Natural killer cell (primary cell): ENCODE results near the gene APOE. TPM values are rescaled to one million over a fixed set of nuclear protein-coding genes. Genes with fewer than 3 reads are reported as not detected.

Source experiments
- ATAC-seq, 3 donors: fragments of 150-1000 bp in 2 of 3; fragments of 200-7000 bp in 1 of 3; cut with Tn5 transposase; 1 replicate in 1 of 3; 2 replicates in 2 of 3; pipeline ENCODE4 v1.10.0; 2021; ENCODE audit warnings: mild to moderate bottlenecking in 2 of 3, moderate library complexity in 2 of 3
- DNase-seq, 2 donors: peaks; one replicate each; pipeline versions ENCODE4 v3.0.0 to v3.0.0-alpha.2; 2013 to 2021; ENCODE audit warnings: mixed read lengths in 1 of 2
- H3K27ac ChIP-seq: one replicate; pipeline ENCODE4 v1.5.1; 2013; ENCODE audit warnings: mild to moderate bottlenecking, low read length
- H3K27me3 ChIP-seq: one replicate; pipeline ENCODE4 v1.6.1; 2013; ENCODE audit warnings: low read length; ENCODE audit not compliant: control insufficient read depth, insufficient read depth
- H3K36me3 ChIP-seq: one replicate; pipeline ENCODE4 v1.6.1; 2013; ENCODE audit warnings: low read length; ENCODE audit not compliant: control insufficient read depth, insufficient read depth
- H3K4me1 ChIP-seq: one replicate; pipeline ENCODE4 v1.6.1; 2013; ENCODE audit warnings: low read length; ENCODE audit not compliant: control insufficient read depth, insufficient read depth
- H3K4me3 ChIP-seq: one replicate; pipeline ENCODE4 v1.5.1; 2013; ENCODE audit warnings: low read length
- H3K9me3 ChIP-seq: one replicate; pipeline ENCODE4 v1.6.1; 2013; ENCODE audit warnings: low read length; ENCODE audit not compliant: control insufficient read depth, insufficient read depth
- H3K27ac Mint-ChIP-seq, 2 donors: one replicate each; pipeline ENCODE4 v1.8.0; 2022; ENCODE audit warnings: mild to moderate bottlenecking in 2 of 2, mixed read lengths in 2 of 2, moderate library complexity in 1 of 2
- H3K27me3 Mint-ChIP-seq, 2 donors: one replicate each; pipeline ENCODE4 v1.8.0; 2022; ENCODE audit warnings: low read depth in 2 of 2, mixed read lengths in 2 of 2
- H3K36me3 Mint-ChIP-seq: one replicate; pipeline ENCODE4 v1.8.0; 2022; ENCODE audit warnings: mixed read lengths
- H3K4me1 Mint-ChIP-seq, 2 donors: one replicate each; pipeline ENCODE4 v1.8.0; 2022; ENCODE audit warnings: mixed read lengths in 2 of 2
- H3K4me3 Mint-ChIP-seq: one replicate; pipeline ENCODE4 v1.8.0; 2022; ENCODE audit warnings: mild to moderate bottlenecking, moderate library complexity, mixed read lengths
- H3K9me3 Mint-ChIP-seq, 2 donors: one replicate each; pipeline ENCODE4 v1.8.0; 2022; ENCODE audit warnings: mixed read lengths in 2 of 2
- CTCF ChIP-seq: fragments of 200-600 bp; IDR thresholded peaks from one replicate; pipeline ENCODE4 v1.8.0; 2022; ENCODE audit warnings: antibody characterized with exemption
- WGBS: methylation state at CpG from one replicate; pipeline ENCODE4 v1.1.7; 2013; ENCODE audit warnings: missing lambda C conversion rate; ENCODE audit not compliant: insufficient coverage; 5-methylcytosine and 5-hydroxymethylcytosine counted together
- intact Hi-C: fragments of 100-400 bp; cut with micrococcal nuclease; formaldehyde crosslinking; loops from one replicate; pipeline ENCODE4 v1.14.2; 2022
- total RNA-seq, 4 donors: library from RNA; stranded (reverse); fragments of 120-200 nt in 1 of 4; gene quantifications; one replicate each; pipeline versions ENCODE4 v1.2.3 to v1.2.4, GENCODE V29; 2013 to 2022

APOE gene
- total RNA-seq, 3 donors from 2014 or later (not counting 1 experiment from before 2014, with no cell fraction given) = 0.45 to 2.7 (median 1.3) TPM

GRCh38 chr19:44947041-44947581, 41.5 kb downstream of the APOE start:
- no peak overlapping the region for H3K4me3 ChIP-seq
- Mint-ChIP-seq H3K27ac (no peak overlapping the region), H3K36me3 (no peaks in the 10 kb centered on the region), H3K9me3 (no peaks in the 10 kb centered on the region), H3K4me3 (no peak overlapping the region), H3K27me3 (no peaks in the 10 kb centered on the region), H3K4me1 (peaks cover 5 to 12% of the 10 kb centered on the region in 2 donors)
- H3K27ac ChIP-seq = no peak overlapping the region
- ATAC-seq (no peak), DNase-seq (no peak)
- intact Hi-C loops = no loop called here
- no peaks in the 10 kb centered on the region for H3K27me3 ChIP-seq
- no peaks in the 10 kb centered on the region for H3K9me3 ChIP-seq
- H3K4me1 ChIP-seq = peaks cover 10% of the 10 kb centered on the region
- no peaks in the 10 kb centered on the region for H3K36me3 ChIP-seq
- no peak for TF ChIP-seq CTCF
- WGBS = 89% methylated on average over 13 of the region's 13 CpGs

- Histone ChIP-seq H3K4me1 (peaks cover 10% of the 10 kb centered on the region), H3K9me3 (no peaks in the 10 kb centered on the region), H3K27me3 (no peaks in the 10 kb centered on the region), H3K27ac (no peak overlapping the region), H3K36me3 (no peaks in the 10 kb centered on the region), H3K4me3 (no peak overlapping the region)
- ATAC-seq = no peak
- WGBS = 93% methylated on average over 4 of the region's 5 CpGs
- intact Hi-C loops = no loop called here
- DNase-seq = no peak
- no peaks in the 10 kb centered on the region for H3K36me3 Mint-ChIP-seq
- no peak overlapping the region for H3K4me3 Mint-ChIP-seq
- H3K27me3 Mint-ChIP-seq = no peaks in the 10 kb centered on the region
- H3K27ac Mint-ChIP-seq = no peak overlapping the region
- peaks cover 5 to 12% of the 10 kb centered on the region in 2 donors for H3K4me1 Mint-ChIP-seq
- no peak for TF ChIP-seq CTCF
- H3K9me3 Mint-ChIP-seq = no peaks in the 10 kb centered on the region
Observed at GRCh38 chr19:44948237-44948636, 42.6 kb downstream of the APOE start.

GRCh38 chr19:44948763-44949374, 43.3 kb downstream of the APOE start:
- peaks cover 16% of the 10 kb centered on the region for H3K4me1 ChIP-seq
- ATAC-seq (no peak), DNase-seq (no peak)
- H3K36me3 ChIP-seq = no peaks in the 10 kb centered on the region
- H3K4me1 Mint-ChIP-seq = peaks cover 9 to 15% of the 10 kb centered on the region in 2 donors
- no peaks in the 10 kb centered on the region for H3K9me3 Mint-ChIP-seq
- intact Hi-C loops = no loop called here
- no peaks in the 10 kb centered on the region for H3K9me3 ChIP-seq
- H3K27ac Mint-ChIP-seq = no peak overlapping the region
- no peaks in the 10 kb centered on the region for H3K36me3 Mint-ChIP-seq
- H3K27me3 Mint-ChIP-seq = no peaks in the 10 kb centered on the region
- H3K4me3 Mint-ChIP-seq = no peak overlapping the region
- H3K4me3 ChIP-seq = no peak overlapping the region
- no peak for TF ChIP-seq CTCF
- H3K27ac ChIP-seq = no peak overlapping the region
- 90% methylated on average over 4 of the region's 5 CpGs for WGBS
- no peaks in the 10 kb centered on the region for H3K27me3 ChIP-seq

GRCh38 chr19:44949550-44949949, 44.0 kb downstream of the APOE start:
- WGBS = 84% methylated on average over 9 of the region's 9 CpGs
- DNase-seq = no peak
- no peaks in the 10 kb centered on the region for H3K27me3 Mint-ChIP-seq
- ATAC-seq = no peak
- Histone ChIP-seq H3K27me3 (no peaks in the 10 kb centered on the region), H3K9me3 (no peaks in the 10 kb centered on the region), H3K4me3 (no peak overlapping the region), H3K27ac (no peak overlapping the region), H3K4me1 (peaks cover 23% of the 10 kb centered on the region), H3K36me3 (no peaks in the 10 kb centered on the region)
- no peak for TF ChIP-seq CTCF
- H3K4me3 Mint-ChIP-seq = no peak overlapping the region
- H3K9me3 Mint-ChIP-seq = no peaks in the 10 kb centered on the region
- H3K4me1 Mint-ChIP-seq = peaks cover 16% of the 10 kb centered on the region in 2 donors
- intact Hi-C loops = no loop called here
- no peaks in the 10 kb centered on the region for H3K36me3 Mint-ChIP-seq
- H3K27ac Mint-ChIP-seq = no peak overlapping the region
